ENCODE results near the gene CXCL14.

CXCL14 gene

GRCh38 chr5:135584276-135584675 lies 5.5 kb upstream of the CXCL14 start:
- Histone ChIP-seq H3K27me3 (ENCODE audit: control insufficient read depth in 2 of 2, insufficient read depth in 2 of 2, low read length in 2 of 2) (peaks cover 5 to 11% of the 10 kb centered on the region in 2 donors), H3K9me3 (ENCODE audit: control insufficient read depth in 2 of 2, low read length in 2 of 2) (no peaks in the 10 kb centered on the region), H3K9ac (ENCODE audit: low read depth in 1 of 2, low read length in 2 of 2) (no peak overlapping the region), H3K4me3 (ENCODE audit: low read length in 2 of 2) (no peak overlapping the region), H3K27ac (ENCODE audit: low read depth in 2 of 2, low read length in 2 of 2) (no peak overlapping the region), H3K36me3 (ENCODE audit: control insufficient read depth in 2 of 2, insufficient read depth in 2 of 2, low read length in 2 of 2) (no peaks in the 10 kb centered on the region), H3K4me1 (ENCODE audit: control insufficient read depth in 2 of 2, insufficient read depth in 2 of 2, low read length in 2 of 2) (no peaks in the 10 kb centered on the region)

GRCh38 chr5:135582099-135582781 lies 3.4 kb upstream of the CXCL14 start:
- no peaks in the 10 kb centered on the region for H3K4me1 ChIP-seq (ENCODE audit: control insufficient read depth in 2 of 2, insufficient read depth in 2 of 2, low read length in 2 of 2)
- H3K27me3 ChIP-seq (ENCODE audit: control insufficient read depth in 2 of 2, insufficient read depth in 2 of 2, low read length in 2 of 2): peaks cover 5 to 23% of the 10 kb centered on the region in 2 donors

GRCh38 chr5:135578305-135578684 lies 496 bp downstream of the CXCL14 start:
- no peaks in the 10 kb centered on the region for H3K36me3 ChIP-seq (ENCODE audit: control insufficient read depth in 2 of 2, insufficient read depth in 2 of 2, low read length in 2 of 2)
- H3K9ac ChIP-seq (ENCODE audit: low read depth in 1 of 2, low read length in 2 of 2): peak overlapping the region in 1 of 2 donors; percentile 38
- H3K27me3 ChIP-seq (ENCODE audit: control insufficient read depth in 2 of 2, insufficient read depth in 2 of 2, low read length in 2 of 2): peaks cover 6 to 23% of the 10 kb centered on the region in 2 donors
- peak overlapping the region; percentile 45 to 61 for H3K27ac ChIP-seq (ENCODE audit: low read depth in 2 of 2, low read length in 2 of 2)
- H3K4me1 ChIP-seq (ENCODE audit: control insufficient read depth in 2 of 2, insufficient read depth in 2 of 2, low read length in 2 of 2): no peaks in the 10 kb centered on the region
- peak overlapping the region; percentile 48 to 58 for H3K4me3 ChIP-seq (ENCODE audit: low read length in 2 of 2)
- H3K9me3 ChIP-seq (ENCODE audit: control insufficient read depth in 2 of 2, low read length in 2 of 2): no peaks in the 10 kb centered on the region

More at GRCh38 chr5:135582099-135582781, 3.4 kb upstream of the CXCL14 start:
- H3K9me3 ChIP-seq (ENCODE audit: control insufficient read depth in 2 of 2, low read length in 2 of 2): no peaks in the 10 kb centered on the region
- H3K4me3 ChIP-seq (ENCODE audit: low read length in 2 of 2): no peak overlapping the region
- no peak overlapping the region for H3K27ac ChIP-seq (ENCODE audit: low read depth in 2 of 2, low read length in 2 of 2)
- no peak overlapping the region for H3K9ac ChIP-seq (ENCODE audit: low read depth in 1 of 2, low read length in 2 of 2)
- no peaks in the 10 kb centered on the region for H3K36me3 ChIP-seq (ENCODE audit: control insufficient read depth in 2 of 2, insufficient read depth in 2 of 2, low read length in 2 of 2)

- Histone ChIP-seq H3K27me3 (ENCODE audit: control insufficient read depth in 2 of 2, insufficient read depth in 2 of 2, low read length in 2 of 2) (peaks cover 3 to 20% of the 10 kb centered on the region in 2 donors), H3K9ac (ENCODE audit: low read depth in 1 of 2, low read length in 2 of 2) (no peak overlapping the region), H3K27ac (ENCODE audit: low read depth in 2 of 2, low read length in 2 of 2) (no peak overlapping the region), H3K9me3 (ENCODE audit: control insufficient read depth in 2 of 2, low read length in 2 of 2) (no peaks in the 10 kb centered on the region), H3K36me3 (ENCODE audit: control insufficient read depth in 2 of 2, insufficient read depth in 2 of 2, low read length in 2 of 2) (no peaks in the 10 kb centered on the region), H3K4me1 (ENCODE audit: control insufficient read depth in 2 of 2, insufficient read depth in 2 of 2, low read length in 2 of 2) (no peaks in the 10 kb centered on the region), H3K4me3 (ENCODE audit: low read length in 2 of 2) (peak overlapping the region; percentile 48 to 58)
Observed at GRCh38 chr5:135577421-135577820, 1.4 kb downstream of the CXCL14 start.

GRCh38 chr5:135576075-135576599 lies 2.7 kb downstream of the CXCL14 start:
- no peak overlapping the region for H3K9ac ChIP-seq (ENCODE audit: low read depth in 1 of 2, low read length in 2 of 2)
- H3K4me1 ChIP-seq (ENCODE audit: control insufficient read depth in 2 of 2, insufficient read depth in 2 of 2, low read length in 2 of 2): no peaks in the 10 kb centered on the region
- H3K4me3 ChIP-seq (ENCODE audit: low read length in 2 of 2): peak overlapping the region; percentile 1 to 23
- peak overlapping the region in 1 of 2 donors; percentile 7 for H3K27ac ChIP-seq (ENCODE audit: low read depth in 2 of 2, low read length in 2 of 2)
- no peaks in the 10 kb centered on the region for H3K36me3 ChIP-seq (ENCODE audit: control insufficient read depth in 2 of 2, insufficient read depth in 2 of 2, low read length in 2 of 2)
- H3K9me3 ChIP-seq (ENCODE audit: control insufficient read depth in 2 of 2, low read length in 2 of 2): no peaks in the 10 kb centered on the region
- peaks cover 2 to 11% of the 10 kb centered on the region in 2 donors for H3K27me3 ChIP-seq (ENCODE audit: control insufficient read depth in 2 of 2, insufficient read depth in 2 of 2, low read length in 2 of 2)

GRCh38 chr5:135574493-135574892 lies 4.3 kb downstream of the CXCL14 start:
- peaks cover 2 to 11% of the 10 kb centered on the region in 2 donors for H3K27me3 ChIP-seq (ENCODE audit: control insufficient read depth in 2 of 2, insufficient read depth in 2 of 2, low read length in 2 of 2)
- no peaks in the 10 kb centered on the region for H3K9me3 ChIP-seq (ENCODE audit: control insufficient read depth in 2 of 2, low read length in 2 of 2)
- no peak overlapping the region for H3K9ac ChIP-seq (ENCODE audit: low read depth in 1 of 2, low read length in 2 of 2)
- H3K4me1 ChIP-seq (ENCODE audit: control insufficient read depth in 2 of 2, insufficient read depth in 2 of 2, low read length in 2 of 2): no peaks in the 10 kb centered on the region
- no peak overlapping the region for H3K4me3 ChIP-seq (ENCODE audit: low read length in 2 of 2)
- no peak overlapping the region for H3K27ac ChIP-seq (ENCODE audit: low read depth in 2 of 2, low read length in 2 of 2)
- H3K36me3 ChIP-seq (ENCODE audit: control insufficient read depth in 2 of 2, insufficient read depth in 2 of 2, low read length in 2 of 2): no peaks in the 10 kb centered on the region

- H3K9ac ChIP-seq (ENCODE audit: low read depth in 1 of 2, low read length in 2 of 2): no peak overlapping the region
- H3K36me3 ChIP-seq (ENCODE audit: control insufficient read depth in 2 of 2, insufficient read depth in 2 of 2, low read length in 2 of 2): no peaks in the 10 kb centered on the region
- H3K27me3 ChIP-seq (ENCODE audit: control insufficient read depth in 2 of 2, insufficient read depth in 2 of 2, low read length in 2 of 2): peaks cover 0 to 2% of the 10 kb centered on the region in 2 donors
- H3K4me1 ChIP-seq (ENCODE audit: control insufficient read depth in 2 of 2, insufficient read depth in 2 of 2, low read length in 2 of 2): no peaks in the 10 kb centered on the region
- no peak overlapping the region for H3K4me3 ChIP-seq (ENCODE audit: low read length in 2 of 2)
- no peaks in the 10 kb centered on the region for H3K9me3 ChIP-seq (ENCODE audit: control insufficient read depth in 2 of 2, low read length in 2 of 2)
- H3K27ac ChIP-seq (ENCODE audit: low read depth in 2 of 2, low read length in 2 of 2): no peak overlapping the region
Observed at GRCh38 chr5:135571902-135572301, 6.9 kb downstream of the CXCL14 start.

GRCh38 chr5:135571066-135571609 lies 7.7 kb downstream of the CXCL14 start:
- Histone ChIP-seq H3K36me3 (ENCODE audit: control insufficient read depth in 2 of 2, insufficient read depth in 2 of 2, low read length in 2 of 2) (no peaks in the 10 kb centered on the region), H3K9ac (ENCODE audit: low read depth in 1 of 2, low read length in 2 of 2) (no peak overlapping the region), H3K27ac (ENCODE audit: low read depth in 2 of 2, low read length in 2 of 2) (no peak overlapping the region), H3K9me3 (ENCODE audit: control insufficient read depth in 2 of 2, low read length in 2 of 2) (no peaks in the 10 kb centered on the region), H3K4me3 (ENCODE audit: low read length in 2 of 2) (no peak overlapping the region), H3K4me1 (ENCODE audit: control insufficient read depth in 2 of 2, insufficient read depth in 2 of 2, low read length in 2 of 2) (no peaks in the 10 kb centered on the region), H3K27me3 (ENCODE audit: control insufficient read depth in 2 of 2, insufficient read depth in 2 of 2, low read length in 2 of 2) (no peaks in the 10 kb centered on the region)

- no peaks in the 10 kb centered on the region for H3K4me1 ChIP-seq (ENCODE audit: control insufficient read depth in 2 of 2, insufficient read depth in 2 of 2, low read length in 2 of 2)
- no peaks in the 10 kb centered on the region for H3K27me3 ChIP-seq (ENCODE audit: control insufficient read depth in 2 of 2, insufficient read depth in 2 of 2, low read length in 2 of 2)
- no peak overlapping the region for H3K4me3 ChIP-seq (ENCODE audit: low read length in 2 of 2)
- no peaks in the 10 kb centered on the region for H3K36me3 ChIP-seq (ENCODE audit: control insufficient read depth in 2 of 2, insufficient read depth in 2 of 2, low read length in 2 of 2)
- H3K27ac ChIP-seq (ENCODE audit: low read depth in 2 of 2, low read length in 2 of 2): no peak overlapping the region
- no peaks in the 10 kb centered on the region for H3K9me3 ChIP-seq (ENCODE audit: control insufficient read depth in 2 of 2, low read length in 2 of 2)
- no peak overlapping the region for H3K9ac ChIP-seq (ENCODE audit: low read depth in 1 of 2, low read length in 2 of 2)
Observed at GRCh38 chr5:135570453-135570764, 8.4 kb downstream of the CXCL14 start.

GRCh38 chr5:135569755-135570452 lies 8.9 kb downstream of the CXCL14 start:
- Histone ChIP-seq H3K9ac (ENCODE audit: low read depth in 1 of 2, low read length in 2 of 2) (no peak overlapping the region), H3K4me1 (ENCODE audit: control insufficient read depth in 2 of 2, insufficient read depth in 2 of 2, low read length in 2 of 2) (no peaks in the 10 kb centered on the region), H3K27me3 (ENCODE audit: control insufficient read depth in 2 of 2, insufficient read depth in 2 of 2, low read length in 2 of 2) (no peaks in the 10 kb centered on the region), H3K27ac (ENCODE audit: low read depth in 2 of 2, low read length in 2 of 2) (no peak overlapping the region), H3K4me3 (ENCODE audit: low read length in 2 of 2) (no peak overlapping the region), H3K36me3 (ENCODE audit: control insufficient read depth in 2 of 2, insufficient read depth in 2 of 2, low read length in 2 of 2) (no peaks in the 10 kb centered on the region), H3K9me3 (ENCODE audit: control insufficient read depth in 2 of 2, low read length in 2 of 2) (no peaks in the 10 kb centered on the region)
